D721Med (cell line): ENCODE results near the gene NEUROD1.

Source experiments
- DNase-seq: peaks from one replicate; pipeline ENCODE4 v3.0.0; 2011; ENCODE audit warnings: low spot score; ENCODE audit not compliant: insufficient read length
- FAIRE-seq: peaks from 2 replicates; lab custom pipeline; 2011; peaks lifted over from hg19 to GRCh38; lab: Jason Lieb, UNC
- TF ChIP-seq, protein P1 (sequence below): IDR thresholded peaks from 2 replicates; pipeline ENCODE4 v1.5.1; 2012; ENCODE audit warnings: mild to moderate bottlenecking, control low read depth; ENCODE audit not compliant: insufficient read depth; ENCODE audit errors: missing control alignments

The NEUROD1 gene

DNA sequence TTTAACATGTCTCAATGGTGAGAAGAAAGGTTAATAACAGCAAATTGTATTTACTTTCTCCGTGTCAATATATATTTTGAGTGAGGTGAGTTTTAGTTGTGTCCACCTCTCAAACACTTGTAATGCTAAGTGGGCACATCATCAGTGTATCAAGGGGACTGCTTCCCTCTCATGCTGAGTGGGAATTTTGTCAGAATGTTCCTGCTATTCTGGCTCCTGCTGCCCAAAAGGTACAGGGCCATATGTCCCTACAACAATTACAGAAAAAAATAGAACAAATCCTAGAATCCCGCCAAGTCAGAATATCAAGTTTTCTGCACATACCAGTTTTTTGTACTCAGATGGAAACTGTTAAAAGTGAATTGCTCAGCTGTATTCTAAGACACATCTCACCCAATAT, 18.0 kb downstream of the NEUROD1 start:
- TF ChIP-seq, protein P1, sequence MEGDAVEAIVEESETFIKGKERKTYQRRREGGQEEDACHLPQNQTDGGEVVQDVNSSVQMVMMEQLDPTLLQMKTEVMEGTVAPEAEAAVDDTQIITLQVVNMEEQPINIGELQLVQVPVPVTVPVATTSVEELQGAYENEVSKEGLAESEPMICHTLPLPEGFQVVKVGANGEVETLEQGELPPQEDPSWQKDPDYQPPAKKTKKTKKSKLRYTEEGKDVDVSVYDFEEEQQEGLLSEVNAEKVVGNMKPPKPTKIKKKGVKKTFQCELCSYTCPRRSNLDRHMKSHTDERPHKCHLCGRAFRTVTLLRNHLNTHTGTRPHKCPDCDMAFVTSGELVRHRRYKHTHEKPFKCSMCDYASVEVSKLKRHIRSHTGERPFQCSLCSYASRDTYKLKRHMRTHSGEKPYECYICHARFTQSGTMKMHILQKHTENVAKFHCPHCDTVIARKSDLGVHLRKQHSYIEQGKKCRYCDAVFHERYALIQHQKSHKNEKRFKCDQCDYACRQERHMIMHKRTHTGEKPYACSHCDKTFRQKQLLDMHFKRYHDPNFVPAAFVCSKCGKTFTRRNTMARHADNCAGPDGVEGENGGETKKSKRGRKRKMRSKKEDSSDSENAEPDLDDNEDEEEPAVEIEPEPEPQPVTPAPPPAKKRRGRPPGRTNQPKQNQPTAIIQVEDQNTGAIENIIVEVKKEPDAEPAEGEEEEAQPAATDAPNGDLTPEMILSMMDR, result no peak
- FAIRE-seq, result no peak
- no peak for DNase-seq

DNA sequence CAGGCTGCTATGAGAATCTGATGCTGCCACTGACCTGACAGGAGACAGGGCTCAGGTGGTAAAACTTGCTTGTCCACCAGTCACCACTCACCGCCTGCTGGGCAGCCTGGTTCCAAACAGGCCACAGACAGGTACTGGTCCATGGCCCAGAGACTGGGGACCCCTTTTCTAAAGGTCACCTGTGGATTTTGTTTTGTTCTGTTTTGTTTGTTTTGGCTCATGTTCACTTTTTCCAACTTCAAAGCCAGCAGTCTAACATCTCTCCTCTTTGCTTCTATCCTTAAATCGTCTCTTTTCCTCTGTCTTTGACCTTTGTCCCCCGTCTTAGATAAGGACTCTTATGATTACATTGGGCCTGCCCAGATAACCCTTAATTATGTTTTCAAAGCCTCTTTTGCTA, 20.1 kb downstream of the NEUROD1 start:
- no peak for FAIRE-seq
- TF ChIP-seq, protein P1, result no peak

DNA sequence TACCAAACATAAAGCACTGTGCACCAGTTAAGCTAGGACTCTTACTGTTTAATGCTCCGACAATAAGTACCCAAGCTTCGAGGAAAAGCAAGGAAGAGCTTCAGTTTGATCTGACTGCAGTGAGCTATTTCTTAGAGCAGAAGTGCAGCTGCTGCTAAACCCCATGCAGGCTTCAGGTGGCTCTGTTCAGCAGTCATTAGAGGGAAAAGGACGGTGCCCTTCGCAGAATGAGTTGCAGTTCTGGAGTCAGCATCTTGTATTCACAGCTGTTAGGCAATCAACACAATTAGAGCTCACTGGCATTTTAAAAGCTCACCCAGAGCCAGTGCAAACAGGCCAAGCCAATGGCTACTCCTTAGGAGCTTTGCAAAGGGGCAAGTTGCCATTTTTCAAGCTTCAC, 21.9 kb downstream of the NEUROD1 start:
- FAIRE-seq (no peak), DNase-seq (no peak)
- TF ChIP-seq, protein P1, result no peak

More for the DNA sequence above, 20.1 kb downstream of the NEUROD1 start:
- no peak for DNase-seq

DNA sequence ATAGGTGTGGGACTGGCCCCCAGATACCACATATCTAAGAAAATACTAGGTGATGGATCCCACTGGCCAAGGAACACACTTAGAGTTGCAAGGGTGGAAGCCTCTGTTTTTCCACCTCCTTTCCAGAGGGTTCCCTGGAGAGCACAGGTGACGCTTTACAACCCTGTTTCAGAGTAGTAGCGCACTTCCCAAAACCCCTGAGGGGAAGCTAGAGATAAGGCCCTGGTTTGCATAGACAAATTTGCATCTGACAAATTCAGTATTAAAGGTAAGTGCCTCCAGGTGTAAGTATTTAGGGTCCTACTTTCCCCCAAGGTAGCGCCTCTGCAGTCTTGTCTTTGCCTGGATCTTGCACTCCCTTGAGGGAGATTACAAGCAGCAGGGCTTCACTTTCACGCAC, 22.9 kb downstream of the NEUROD1 start:
- FAIRE-seq (no peak), DNase-seq (no peak)
- TF ChIP-seq, protein P1, result no peak

DNA sequence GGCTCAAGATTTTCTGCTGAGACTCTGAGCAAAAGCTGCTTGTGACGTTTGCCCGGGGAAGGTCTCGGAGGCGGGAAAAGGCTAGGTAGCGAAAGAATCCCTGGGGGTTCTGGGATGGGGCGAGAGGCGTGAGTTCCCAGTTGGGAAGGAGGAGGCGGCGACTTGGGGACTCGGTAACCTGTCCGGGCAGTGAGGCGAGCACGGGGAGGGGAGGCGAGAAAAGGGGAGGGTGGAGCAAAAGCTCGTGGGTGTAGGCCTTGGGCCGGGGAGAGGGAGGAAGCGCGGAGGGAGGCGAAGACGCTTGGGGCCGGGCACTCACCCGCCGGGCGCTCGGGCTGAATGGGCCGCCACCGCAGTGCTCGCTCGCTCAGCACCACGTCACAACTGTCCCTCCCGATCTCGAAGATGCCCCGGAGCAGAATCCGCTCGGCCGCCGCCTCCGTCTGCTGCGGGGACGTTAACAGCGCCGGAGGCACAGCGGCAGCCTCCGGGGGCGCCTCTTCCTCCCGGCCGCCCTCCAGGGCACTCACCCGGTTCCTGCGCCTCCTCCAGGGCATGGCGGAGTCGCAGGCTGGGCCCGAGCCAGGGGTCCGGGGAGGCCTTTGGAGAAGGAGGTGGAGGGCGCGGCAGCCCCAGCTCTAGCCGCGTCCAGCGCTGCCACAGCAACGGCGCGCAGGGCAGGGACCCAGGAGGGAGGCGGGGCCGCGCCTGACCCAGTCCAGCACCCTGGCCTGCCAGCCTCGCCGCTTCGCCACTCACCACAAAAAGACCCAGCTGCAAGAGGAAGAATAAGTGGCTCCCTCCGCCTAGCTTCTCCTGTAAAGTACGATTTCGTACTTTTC, 23.6 kb downstream of the NEUROD1 start, which contains the start of gene CERKL:
Gene CERKL (minus strand): TSS at position 656 of the 842 bp plus-strand sequence. CDS start 99 bp downstream, at position 557.
- FAIRE-seq (no peak), DNase-seq (no peak)
- TF ChIP-seq, protein P1, result no peak

DNA sequence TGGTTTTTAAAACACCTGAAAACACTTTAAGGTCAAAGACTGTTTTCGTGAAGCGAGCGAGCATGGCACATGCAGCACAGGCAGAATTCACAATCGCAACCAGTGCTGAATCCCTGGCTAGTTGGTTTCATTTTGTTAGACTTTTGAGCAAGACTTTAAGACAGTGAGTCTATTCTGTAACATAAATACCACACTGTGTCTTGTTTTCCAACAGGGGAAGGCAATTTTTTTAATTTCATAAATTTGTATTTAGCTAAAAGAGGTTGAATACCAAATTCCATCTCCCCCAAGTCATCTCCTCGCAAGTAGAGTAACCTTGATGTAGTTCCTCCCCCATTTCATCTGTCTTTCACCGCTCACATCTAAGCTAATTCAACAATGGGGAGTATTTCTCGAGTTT, 24.8 kb downstream of the NEUROD1 start:
- no peak for FAIRE-seq
- TF ChIP-seq, protein P1, result no peak
- DNase-seq, result no peak

DNA sequence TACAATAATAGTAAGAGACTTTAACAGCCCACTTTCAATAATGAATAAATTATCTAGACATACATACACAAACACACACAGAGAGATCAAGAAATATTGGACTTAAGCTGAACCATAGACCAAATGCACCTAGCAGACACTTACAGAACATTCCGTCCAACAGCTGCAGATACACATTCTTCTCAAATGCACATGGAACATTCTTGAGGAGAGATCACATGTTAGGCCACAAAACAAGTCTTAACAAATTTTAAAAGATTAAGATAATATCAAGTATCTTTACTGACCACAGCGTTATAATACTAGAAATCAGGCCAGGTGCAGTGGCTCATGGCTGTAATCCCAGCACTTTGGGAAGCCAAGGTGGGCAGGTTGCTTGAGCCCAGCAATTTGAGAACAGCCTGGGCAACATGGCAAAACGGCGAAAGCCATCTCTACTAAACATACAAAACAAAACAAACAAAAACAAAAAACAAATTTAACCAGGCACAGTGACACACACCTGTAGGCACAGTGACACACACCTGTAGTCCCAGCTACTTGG, 30.8 kb downstream of the NEUROD1 start:
- FAIRE-seq, result no peak
- TF ChIP-seq, protein P1, result no peak
- no peak for DNase-seq
